ENCODE results near the gene TCF7L2.

GRCh38 chr10:113031147-113031546 lies 81.1 kb downstream of the TCF7L2 start:
- TF ChIP-seq CTCF (IDR thresholded peaks at IDR 0.05) (no peak), POLR2A (IDR thresholded peaks at IDR 0.05) (no peak)

All from tibial nerve (tissue), 3 donors.